GM19023 (cell line): Measurements from ENCODE around the gene NPSR1.
"Not testable (repeated sequence)": the region's sequence is repeated elsewhere in the genome, so short reads cannot be mapped to it uniquely, and the experiment has no call there.

ENCODE experiments used
- ATAC-seq: cut with Tn5 transposase; IDR thresholded peaks from one replicate; pipeline ENCODE4 v1.9.1; 2021; ENCODE audit warnings: mild to moderate bottlenecking, moderate library complexity; ENCODE audit not compliant: unreplicated experiment

The NPSR1 gene, protein sequence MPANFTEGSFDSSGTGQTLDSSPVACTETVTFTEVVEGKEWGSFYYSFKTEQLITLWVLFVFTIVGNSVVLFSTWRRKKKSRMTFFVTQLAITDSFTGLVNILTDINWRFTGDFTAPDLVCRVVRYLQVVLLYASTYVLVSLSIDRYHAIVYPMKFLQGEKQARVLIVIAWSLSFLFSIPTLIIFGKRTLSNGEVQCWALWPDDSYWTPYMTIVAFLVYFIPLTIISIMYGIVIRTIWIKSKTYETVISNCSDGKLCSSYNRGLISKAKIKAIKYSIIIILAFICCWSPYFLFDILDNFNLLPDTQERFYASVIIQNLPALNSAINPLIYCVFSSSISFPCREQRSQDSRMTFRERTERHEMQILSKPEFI

DNA sequence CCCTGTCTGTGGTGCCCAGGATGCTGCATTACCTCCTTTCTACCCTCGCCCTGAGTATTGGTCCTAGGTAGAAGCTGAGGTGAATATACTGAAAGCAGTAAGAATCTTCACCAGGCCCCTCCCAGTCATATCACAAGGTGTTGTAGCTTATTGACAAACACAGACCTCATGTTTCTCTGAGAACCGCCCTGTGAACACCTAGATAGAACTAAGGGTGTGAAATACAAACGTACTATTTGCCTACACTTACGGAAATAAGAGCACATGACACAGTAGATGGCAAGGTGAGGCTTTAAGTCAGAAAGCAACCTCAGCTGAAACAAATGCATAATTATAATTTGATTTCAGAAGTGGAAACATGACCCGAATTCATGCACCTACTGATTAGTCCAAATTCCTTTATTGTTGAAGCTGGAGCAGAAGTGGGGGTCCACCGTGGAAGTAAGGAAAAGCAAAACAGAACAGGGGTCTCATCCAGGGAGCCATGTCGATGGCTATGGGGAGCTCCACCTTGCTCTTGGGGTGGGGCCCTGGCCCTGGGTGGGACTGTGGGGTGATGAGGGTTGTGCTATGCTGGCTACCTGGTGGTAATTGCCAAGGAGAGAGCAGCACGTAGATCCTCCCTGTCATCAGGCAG lies at the start of gene NPSR1:
TSS of gene NPSR1 (plus strand) at position 587 of the 637 bp plus-strand sequence. CDS start 195 bp downstream, outside the sequence.
- no peak for ATAC-seq

DNA sequence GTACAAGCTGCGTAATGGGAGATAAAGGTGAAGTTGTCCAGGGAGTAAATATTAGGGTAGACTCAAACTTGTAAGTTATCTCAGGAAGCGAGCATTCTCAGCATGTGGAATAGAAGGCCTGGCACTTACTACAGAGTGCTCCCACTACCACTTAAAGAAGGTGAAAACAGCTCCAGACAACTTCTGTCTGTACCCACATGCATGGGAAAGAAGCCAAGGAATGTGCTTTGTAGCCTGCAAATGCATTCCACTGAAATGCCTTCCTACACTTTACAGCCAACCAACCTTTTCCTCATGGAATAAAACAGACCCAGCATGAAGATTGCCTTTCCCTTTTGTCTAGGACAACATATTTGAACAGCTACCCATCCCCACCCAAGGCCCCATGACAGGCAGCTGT lies 45.4 kb upstream of the NPSR1 start:
- ATAC-seq, result no peak

DNA sequence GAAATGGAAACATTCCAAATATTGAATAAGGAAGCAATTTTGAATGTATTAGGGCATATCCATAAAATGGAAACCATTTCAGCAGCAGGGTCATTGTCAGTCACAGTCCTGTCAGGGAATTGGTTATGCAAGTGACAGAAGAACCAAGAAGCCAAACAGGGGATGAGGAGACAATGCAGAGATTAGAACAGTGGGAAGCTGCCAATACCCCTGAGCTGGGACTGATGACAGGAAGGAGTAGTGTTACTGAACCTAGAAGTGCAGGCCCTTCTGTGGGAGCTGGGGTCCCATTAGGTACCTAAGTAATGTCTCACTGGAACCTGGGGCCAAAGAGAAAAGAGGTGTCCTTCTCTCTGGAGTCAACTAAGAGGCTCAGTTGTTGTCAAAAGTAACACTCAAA lies 37.6 kb upstream of the NPSR1 start:
- no peak for ATAC-seq

DNA sequence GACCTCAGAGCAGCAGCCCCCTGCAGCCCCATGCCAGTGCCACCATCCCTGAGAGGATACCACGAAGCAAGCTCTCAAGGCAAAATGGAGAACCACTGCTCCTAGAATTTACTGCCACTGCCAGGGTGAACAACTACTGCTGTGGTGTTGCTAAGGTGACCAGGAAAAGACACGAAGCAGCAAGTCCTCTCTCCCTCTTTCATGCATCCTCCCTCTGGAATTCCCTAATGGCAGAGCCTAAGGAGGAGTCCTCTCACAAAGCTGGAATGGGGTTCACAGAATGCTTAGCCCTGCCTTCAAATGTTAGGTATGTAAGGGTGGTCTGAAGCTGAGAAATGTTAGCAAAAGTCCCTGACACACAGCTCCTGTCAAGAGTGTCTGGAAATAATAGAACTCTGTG lies 35.8 kb upstream of the NPSR1 start:
- no peak for ATAC-seq

DNA sequence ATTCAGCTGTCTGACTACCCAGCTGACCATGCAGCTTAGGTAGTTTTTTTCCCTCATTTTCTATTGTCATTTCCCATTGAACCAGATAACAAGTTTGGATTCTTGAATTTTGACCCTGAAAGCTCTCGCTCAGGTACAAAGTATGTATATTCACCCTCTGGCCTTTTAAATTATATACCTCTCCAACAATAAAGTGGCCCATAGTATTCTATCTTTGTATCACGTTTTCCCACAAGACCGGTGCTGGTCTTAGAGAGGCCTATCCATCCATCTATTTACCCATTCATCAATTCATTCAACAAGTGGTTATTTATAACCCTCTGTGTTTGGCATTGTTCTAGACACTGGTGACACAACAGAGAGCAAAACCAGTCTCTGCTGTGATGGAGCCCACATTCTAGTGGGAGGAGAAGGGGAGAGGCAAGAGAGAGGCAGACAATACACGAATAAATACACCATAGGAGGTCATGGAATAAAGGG lies 35.2 kb upstream of the NPSR1 start:
- ATAC-seq, result no peak

DNA sequence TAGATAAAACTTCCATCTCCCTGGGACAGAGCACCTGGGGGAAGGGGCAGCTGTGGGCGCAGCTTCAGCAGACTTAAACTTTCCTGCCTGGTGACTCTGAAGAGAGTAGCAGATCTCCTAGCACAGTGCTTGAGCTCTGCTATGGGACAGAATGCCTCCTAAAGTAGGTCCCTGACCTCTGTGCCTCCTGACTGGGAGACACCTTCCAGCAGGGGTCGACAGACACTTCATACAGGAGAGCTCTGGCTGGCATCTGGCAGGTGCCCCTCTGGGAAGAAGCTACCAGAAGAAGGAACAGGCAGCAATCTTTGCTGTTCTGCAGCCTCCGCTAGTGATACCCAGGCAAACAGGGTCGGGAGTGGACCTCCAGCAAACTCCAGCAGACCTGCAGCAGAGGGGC lies 29.4 kb upstream of the NPSR1 start:
- not testable (repeated sequence) for ATAC-seq

DNA sequence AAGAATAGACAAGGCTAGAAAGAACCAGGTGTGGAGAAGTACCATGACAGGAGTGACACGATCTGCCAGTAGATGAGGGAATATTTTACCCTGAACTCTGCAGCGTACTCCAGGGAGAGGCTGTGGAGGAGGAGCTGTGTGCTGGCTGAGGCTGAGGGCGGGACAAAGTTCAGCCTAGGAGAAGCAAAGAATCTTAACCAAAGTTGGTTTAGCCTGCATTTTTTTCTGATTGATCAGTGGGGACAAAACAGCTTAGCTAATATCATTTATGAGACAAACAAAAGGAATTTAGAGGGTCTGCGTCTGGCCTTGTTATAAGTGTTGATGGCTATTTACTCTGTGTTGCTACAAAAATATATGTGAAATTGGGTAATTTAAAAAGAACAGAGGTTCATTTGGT lies 5.2 kb upstream of the NPSR1 start:
- no peak for ATAC-seq

DNA sequence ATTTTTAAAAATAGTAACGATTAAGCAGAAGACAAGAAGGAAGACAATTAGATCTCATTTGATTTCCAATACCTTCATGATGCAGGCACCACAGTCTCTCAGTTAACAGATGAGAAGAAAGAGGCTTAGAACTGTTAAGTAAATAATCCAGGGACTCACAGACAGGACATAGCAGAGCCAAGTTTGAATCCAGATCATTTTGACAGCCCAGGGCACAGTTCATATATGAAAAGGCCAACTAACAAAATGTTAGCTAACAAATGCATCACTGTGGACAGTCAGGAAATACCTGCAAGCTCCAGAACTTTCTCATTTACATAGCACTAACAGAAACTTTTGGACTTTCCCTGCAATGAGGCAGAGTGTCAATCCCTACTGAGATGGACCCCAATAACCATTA lies 4.2 kb upstream of the NPSR1 start:
- ATAC-seq, result no peak

DNA sequence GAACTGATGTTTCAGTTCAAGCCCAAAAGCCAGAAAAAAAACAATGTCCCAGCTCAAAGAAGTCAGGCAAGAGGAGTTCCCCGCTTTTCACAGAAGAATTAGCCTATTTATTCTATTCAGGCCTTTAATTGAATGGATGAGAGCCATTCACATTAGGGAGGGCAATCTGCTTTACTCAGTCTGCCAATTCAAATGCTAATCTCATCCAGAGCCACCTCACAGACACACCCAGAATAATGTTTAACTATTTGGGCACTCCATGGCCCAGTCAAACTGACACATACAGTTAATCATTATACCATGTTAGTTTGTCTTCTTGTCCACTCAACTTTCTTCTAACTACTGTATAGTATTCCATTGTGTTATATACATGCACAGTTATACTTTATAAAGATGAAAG lies 2.6 kb upstream of the NPSR1 start:
- ATAC-seq, result no peak

DNA sequence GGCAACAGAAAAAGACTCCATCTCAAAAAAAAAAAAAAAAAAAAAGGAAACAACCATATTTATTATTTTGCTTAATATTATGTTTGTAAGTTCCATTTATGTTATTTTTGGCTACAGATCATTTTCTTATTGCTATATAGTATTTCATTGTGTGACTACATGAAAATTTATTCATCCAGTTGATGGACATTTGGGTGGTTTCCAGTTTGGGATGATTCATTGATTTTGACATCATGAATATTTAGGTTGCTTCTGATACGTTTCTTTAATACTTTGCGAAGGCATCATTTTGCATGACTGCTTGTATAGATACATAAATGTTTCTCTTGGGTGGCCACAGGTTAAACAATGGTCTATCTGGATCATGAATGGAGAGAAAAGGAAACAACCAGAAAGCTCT lies 2.0 kb upstream of the NPSR1 start:
- no peak for ATAC-seq

DNA sequence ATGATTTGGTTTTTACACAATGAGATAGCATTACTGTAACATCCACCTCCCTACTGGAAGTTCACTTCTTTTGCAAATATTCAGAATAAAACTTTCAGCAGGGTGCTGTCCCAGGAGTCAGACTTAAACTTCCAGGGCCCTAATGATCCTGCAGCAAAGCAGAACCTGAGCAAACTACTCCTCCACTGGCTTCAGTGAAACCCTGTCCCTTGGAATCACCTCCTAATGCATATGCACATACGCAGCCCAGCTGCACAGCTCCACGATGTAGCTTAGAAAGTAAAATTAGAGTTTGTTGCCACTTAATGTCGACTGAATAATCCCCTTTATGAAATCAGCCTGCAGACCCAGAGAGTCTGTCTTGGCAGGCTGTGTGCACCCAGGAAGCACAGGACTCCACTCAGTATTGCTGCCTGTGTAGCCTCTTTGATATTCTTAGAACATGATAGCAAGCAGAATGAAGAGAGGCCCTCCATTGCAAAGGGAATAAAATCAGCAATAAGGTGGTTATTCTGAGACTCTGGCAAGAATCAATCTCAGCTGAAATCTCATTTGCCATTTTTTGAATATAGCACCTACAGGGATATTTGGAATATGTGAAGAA lies 1.6 kb downstream of the NPSR1 start:
- no peak for ATAC-seq

DNA sequence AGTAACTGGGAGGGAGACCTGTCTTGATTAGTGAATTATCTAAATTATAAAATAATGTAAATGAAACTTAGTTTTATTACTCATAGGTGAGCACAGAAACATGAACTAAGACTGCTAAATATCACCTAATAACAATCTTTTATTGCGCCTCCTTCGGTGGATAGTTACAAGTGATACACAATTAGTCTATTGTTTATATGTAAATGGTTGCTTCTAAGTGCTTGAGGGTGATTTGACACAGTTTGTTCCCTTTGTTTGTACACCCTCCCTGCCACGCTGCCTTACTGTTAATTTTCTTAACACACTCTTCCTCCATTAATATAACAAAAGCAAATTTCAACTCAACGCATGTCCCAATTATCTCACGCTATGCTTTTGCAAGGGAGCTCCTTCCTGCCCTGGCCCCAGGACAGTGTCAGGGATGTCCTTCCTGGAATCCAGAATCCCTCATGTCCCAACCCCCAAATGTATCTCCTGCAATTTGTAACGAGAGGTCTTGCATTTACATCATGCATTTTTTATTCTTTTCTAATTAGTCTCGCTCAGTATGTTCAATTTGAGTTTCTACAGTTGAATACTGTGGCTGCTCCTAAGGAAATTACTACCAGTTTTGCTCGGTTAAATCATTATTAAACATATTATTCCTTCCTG lies 4.2 kb downstream of the NPSR1 start:
- no peak for ATAC-seq

DNA sequence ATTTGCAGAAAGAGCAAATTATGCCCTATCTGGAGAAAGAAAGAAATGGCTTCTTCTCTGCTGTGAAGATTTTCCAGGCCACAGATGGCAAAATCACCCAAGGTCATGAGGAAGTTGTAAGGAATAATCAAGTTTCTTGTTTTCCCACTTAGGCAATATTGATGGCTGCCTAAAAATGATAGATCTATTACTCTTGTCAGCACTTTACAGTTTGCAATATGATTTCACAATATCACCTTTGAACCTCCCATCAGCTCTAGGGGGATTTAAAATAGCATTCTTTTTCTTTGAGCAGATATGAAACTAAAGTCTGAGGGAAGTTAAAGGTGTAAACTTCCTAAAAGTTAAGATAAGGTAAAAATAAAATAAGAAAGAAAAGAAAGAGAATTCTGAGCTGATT lies 6.7 kb downstream of the NPSR1 start:
- no peak for ATAC-seq

DNA sequence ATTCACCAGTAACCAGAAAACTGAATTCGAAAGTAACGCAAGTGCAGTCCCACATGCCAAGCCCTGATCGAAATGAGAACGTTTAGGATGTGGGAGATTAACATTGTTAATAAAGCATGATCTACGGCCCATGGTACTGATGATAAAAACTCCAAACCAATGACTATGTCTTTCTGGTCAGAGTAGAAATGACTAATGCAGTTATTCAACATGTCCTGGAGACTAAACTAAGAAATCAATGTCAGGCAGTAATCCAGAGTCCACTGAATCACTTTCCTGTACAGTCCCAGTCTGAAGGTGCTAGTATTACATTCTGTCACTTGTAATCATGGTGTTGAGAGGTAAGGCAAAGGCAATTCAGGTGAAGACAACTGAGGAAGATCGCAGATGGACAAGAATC lies 14.4 kb downstream of the NPSR1 start:
- ATAC-seq, result no peak

DNA sequence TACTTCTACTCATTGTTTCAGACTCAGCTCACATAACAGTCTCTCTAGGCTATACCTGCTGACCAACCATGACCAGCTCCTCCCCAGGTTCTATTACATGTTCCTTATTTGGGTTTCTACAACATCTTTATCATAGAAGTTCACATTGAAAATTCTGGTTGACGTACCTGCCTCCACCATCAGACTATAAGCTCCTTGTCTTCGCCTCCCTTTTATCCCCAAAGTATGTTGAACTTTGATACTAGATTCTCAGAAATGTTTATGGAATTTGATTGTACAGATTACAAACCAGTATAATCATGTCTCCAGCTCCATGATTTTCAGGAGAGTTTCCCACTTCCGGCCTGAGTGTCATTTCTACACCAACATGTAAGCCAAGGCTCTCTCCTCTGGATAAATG lies 15.0 kb downstream of the NPSR1 start:
- no peak for ATAC-seq

DNA sequence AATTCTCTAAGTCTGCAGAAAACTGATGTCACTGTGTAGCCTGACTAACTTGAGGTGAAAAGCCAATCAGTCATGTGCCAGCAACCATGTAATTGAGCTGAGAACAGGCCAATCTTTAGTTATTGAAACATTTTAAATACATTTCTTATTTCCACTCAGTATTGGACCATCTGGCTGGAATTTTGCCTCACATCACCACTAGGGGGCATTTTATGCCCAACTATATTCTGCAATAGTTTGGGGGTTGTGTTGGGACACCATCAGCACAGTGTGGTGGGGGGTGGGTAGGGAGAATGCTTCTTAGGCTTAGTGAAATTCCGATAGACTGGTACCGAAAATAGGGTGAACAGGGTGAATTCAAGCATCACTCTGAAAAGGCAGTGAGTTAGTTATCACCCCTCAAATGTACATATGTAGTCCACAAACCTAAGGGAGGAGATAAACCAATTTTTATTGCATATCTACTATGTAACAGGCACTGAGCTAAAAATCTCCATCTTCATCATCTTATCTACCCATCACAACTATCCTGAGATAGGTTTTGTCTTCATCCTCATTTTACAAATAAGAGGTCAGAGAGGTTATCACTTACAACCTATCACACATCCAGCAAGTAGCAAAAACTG lies 17.8 kb downstream of the NPSR1 start:
- ATAC-seq, result peak; percentile 62

DNA sequence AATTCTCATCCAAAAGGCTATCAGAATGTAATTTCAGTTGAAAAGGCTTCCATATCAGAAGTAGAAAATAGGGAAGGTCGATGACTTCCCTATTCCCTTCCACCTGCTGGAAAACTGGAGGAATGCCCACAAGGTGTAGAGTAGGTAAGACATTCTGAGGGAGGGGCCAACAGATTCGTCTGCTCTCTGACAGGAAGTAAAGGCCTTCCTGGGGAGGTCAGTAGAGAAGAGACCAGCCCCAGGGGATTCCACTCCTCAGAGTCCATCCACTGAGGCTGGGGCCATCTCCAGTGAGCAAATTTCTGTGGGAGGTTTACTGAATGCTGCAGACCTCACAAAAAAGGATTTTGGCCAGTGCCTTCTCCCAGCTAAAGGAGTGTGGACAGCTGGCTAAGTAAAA lies 19.5 kb downstream of the NPSR1 start:
- ATAC-seq, result no peak

DNA sequence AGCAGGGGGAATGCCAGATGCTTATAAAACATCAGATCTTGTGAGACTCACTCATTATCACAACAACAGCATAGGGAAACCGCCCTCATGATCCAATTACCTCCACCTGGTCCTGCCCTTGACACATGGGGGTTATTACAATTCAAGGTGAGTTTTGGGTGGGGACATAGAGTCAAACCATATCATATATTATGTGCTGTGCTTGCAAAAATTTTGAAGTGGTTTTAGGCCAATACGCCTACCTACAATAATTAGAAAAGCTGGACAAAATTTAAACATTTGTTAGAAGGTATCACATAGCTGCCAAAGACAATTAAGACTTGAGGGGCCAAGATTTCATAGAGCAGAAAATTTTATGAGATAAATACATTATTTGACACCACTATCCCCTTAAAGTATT lies 29.5 kb downstream of the NPSR1 start:
- ATAC-seq, result no peak

DNA sequence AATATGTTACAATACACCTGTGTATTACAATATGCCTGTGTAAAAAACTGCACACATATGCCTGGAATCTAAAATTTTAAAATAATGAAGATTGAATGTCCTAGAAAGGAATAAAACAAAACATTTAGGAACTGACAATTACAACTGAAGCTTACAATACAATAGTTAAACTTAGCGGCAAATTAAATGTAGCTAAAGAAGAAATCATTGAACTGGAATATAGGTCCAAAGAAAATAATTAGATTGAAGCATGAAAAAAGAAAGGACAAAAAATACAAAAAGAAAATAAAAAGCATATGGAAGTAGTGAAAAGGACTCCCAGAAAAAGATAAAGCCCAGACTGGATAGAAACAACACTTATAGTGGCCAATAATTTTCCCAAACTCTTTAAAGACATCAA lies 38.4 kb downstream of the NPSR1 start:
- ATAC-seq, result no peak

DNA sequence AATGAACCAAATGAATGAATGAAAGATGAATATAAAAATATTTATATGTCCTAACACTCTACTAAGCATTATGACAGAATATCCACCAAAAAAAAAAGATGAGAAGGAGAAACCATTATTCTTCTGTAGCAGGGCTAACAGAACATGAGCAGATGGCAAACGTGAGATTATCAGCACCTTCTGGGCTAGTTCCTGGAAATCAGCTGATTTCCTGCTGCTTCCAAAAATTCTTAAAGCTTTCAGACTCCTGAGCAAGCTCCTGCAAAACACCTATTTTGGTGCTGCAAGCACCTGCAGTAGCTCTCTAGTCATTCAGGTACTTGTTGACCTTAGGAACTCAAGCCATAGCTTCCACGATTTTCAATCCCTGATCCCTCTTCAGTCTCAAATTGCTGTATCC lies 51.8 kb downstream of the NPSR1 start:
- ATAC-seq, result no peak

DNA sequence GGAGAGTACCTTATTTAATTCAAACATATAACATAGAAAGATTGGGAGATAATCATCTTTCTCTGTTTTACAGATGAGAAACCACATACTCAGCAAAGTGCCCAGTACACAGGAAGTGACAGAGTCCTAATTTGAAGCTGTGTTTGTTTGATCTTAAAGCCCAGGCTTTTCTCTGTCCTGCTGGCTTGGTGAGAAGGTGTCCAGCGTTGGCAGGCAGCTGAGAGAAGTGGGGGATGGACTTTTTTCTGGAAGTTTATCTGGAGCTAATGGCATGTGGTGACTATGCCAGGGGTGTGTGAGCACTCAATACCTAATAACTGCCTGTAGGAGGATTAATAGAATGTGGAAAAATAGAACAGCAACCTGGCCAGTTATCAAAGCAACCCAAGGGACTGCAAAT lies 60.8 kb downstream of the NPSR1 start:
- ATAC-seq, result peak; percentile 53
